HL-60/S4 (cell line): ENCODE results near the gene FNIP1.
"Not testable (repeated sequence)": the region's sequence is repeated elsewhere in the genome, so short reads cannot be mapped to it uniquely, and the experiment has no call there.

Experiments used
- in situ Hi-C: fragments of 300-500 bp; cut with MboI; formaldehyde crosslinking; loops from 2 replicates; pipeline ENCODE4 v1.14.3; 2022; ENCODE audit warnings: low sequenced_read_pairs

The FNIP1 gene

DNA sequence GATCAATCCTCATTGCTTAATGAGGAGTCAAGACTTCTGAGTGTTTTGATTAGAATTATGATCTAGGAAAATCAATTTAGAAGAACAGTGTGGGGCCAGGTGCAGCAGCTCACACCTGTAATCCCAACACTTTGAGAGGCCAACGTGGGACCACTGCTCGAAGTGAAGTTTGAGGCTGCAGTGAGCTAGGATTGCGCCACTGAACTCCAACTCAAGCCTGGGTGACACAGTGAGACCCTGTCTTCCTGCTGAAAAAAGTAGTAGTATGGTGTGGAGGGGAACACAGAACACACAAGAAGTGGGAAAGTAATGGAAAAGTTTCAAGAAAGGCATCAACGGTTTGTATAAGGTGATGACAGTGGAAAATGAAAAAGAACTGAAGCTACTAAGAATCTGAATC, 9.1 kb downstream of the FNIP1 start:
- in situ Hi-C loops = no loop called here

DNA sequence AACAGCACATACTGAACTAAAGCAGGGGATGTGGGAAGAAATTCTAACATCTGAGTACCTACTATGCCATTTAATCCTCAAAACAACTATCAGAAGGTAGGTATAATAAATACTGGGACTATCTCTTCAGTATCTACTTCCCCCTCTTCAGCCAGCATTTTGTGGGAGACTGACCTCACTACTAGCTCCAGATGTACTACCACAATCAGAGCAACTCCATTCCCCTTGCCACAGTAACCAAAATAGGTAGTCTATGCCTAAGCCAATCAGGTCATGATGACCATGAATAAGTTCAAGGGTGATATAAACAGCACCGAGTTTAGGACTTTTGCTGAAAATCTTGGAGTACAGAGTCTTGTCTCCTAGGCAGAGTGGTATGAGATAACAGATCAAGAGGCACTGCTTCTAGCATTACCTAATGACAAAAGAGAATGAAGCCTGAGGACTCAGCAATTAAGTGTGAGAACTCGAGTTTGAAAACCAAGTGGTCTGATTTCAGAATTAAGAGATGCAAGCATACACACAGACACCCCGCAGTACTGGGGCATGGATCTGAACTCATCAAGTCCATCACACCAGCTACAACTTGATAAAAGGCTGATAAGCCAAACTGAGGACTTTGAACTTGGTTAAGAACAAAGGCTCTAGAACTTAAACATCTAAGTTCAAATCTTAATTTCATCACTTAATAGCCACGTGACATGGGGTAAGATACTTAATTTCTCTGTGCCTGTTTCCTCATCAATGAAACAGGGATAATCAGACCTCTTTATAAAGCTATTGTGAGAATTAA, 9.7 kb downstream of the FNIP1 start:
- in situ Hi-C loops = no loop called here

DNA sequence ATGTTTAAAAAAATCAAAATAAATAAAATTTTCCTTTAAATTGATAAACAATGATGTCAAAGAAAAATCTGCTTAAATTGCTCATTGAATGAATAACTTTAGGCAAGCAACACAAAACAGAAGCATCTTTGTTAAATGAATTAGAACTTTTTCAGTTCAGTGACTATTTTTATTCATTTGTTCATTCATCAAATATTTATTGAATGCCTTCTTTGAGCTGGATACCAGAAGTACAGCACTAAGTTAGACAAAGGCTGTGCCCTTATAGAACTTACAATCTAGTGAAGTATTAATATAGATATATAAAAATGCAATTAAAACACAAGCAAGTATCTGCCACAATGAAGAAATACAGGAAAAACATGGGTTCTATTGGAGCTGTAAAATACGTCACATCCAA, 10.8 kb downstream of the FNIP1 start:
- in situ Hi-C loops = no loop called here

- in situ Hi-C loops = no loop called here
Observed at GRCh38 chr5:131783874-131784273, 12.9 kb downstream of the FNIP1 start.

DNA sequence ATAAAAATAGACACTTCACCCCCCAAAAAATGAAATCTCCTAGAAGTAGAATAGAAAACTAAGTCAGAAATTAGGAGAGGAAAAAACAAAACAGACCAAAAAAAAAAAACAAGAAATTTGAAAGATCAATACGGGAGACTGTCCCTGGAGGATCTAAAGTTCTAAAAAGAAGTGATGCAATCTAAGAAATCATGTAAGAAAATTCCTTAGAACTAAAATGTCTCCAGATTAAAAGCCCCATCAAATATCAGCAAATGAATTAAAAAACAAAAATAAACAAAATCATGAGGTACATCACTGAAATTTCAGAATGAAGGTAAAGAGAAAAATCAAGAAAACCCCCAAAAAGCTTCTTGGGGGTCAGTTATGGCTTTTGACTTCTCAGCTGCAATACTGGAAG, 13.5 kb downstream of the FNIP1 start:
- in situ Hi-C loops = no loop called here

GRCh38 chr5:131782717-131783116, 14.1 kb downstream of the FNIP1 start:
- in situ Hi-C loops = no loop called here

- in situ Hi-C loops = not testable (repeated sequence)
Observed at GRCh38 chr5:131778141-131778540, 18.7 kb downstream of the FNIP1 start.

DNA sequence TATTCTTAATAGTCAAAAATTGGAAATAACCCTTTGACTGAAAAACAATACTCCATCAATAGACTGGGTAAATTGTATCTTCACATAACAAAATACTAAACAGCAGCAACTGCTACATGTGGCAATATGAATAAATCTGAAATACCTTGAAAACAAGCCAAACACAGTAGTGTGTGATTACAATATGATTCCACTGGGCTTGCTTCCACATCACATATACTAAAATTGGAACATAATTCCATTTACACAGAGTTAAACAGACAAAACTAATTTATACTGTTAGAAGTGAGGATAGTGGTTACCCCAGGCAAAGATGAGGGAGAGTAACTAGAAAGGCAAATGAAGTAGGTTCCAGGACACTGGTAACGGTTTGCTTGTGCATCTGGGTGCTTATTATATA, 20.4 kb downstream of the FNIP1 start:
- in situ Hi-C loops = no loop called here

DNA sequence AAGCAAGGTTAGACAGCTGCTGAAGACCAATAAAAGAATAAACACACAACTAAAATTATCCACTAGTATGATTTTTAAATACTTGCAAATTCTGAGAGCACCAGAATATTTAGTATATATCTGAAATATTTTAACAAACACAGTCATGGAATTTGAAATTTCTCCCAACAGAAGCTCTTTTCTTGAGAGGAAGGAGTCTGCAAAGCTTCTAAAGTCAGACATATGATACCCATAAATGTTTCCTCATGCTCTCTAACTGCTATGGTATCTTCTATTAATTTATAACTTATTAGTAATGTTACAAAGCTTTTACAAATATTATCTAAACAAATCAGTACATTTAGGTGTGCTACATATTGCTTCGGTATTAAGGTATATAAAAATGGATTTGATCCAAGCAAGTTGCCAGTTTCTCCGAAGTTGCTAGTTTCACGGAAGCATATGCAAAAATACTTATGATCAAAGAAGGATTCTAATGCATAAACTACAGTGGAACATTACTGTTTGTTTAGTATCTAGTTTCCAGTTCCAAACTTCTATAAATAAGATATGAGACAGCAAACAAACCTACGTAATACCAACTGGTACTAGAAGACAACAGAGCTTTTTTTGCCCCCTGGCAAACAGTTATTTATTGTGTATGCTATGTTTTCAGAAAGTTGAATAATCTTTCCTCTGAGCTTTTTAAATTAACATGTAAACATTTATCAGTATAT, 22.0 kb downstream of the FNIP1 start:
- in situ Hi-C loops = no loop called here

DNA sequence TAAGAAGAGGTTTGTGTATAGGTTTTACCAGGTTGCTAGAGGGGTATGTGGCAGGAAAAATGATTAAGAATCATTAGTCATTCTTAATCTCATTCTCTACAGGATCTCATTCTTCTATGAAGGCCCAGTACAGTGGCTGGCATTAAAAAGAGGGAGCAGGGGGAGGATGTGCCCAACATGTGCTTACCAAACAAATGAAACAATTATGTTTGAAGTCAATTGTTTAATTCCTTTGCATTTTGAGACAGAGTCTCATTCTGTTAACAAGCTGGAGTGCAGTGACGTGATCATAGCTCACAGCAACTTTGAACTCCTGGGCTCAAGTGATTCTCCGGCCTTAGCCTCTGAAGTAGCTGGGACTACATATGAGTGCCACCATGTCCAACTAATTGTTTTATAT, 23.0 kb downstream of the FNIP1 start:
- in situ Hi-C loops = no loop called here

GRCh38 chr5:131771692-131772091, 25.1 kb downstream of the FNIP1 start:
- in situ Hi-C loops = no loop called here

GRCh38 chr5:131769961-131770360, 26.9 kb downstream of the FNIP1 start:
- in situ Hi-C loops = no loop called here

DNA sequence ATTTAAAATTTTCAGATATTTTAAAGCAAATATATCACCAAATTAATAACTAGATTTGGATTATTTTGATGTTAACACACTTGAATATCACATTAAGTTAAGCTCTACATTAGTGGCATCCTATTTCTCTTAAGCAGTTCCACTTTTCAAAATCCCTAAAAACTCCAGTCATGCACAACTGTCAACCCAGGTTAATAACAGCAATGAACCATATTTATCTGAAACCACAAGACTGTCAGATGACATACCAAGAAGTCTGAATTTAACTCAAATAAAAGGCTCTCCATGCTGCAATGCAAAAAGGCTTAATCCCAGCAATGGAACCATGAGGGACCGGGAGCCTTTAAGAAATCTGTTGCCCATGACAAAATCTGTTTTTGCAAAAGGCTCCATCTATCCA, 27.5 kb downstream of the FNIP1 start:
- in situ Hi-C loops = no loop called here

DNA sequence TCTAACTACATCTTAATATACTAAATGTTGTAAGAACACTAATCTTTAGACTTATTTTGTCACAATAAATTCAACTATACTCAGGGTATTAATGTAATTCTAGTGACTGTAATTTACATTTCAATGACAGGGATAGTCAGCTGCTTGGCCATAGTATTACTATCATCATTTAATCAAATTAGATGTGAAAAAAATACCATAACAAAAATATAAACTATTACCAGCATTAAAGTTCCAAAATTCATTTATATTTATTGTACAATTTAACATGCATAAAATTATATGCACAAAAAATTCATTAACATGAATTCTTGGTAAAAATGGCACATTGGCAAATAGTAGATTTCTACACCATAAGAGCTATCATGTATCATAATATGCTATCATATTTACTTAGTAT, 28.9 kb downstream of the FNIP1 start:
- in situ Hi-C loops = no loop called here

- in situ Hi-C loops = no loop called here
Observed at GRCh38 chr5:131766689-131767088, 30.1 kb downstream of the FNIP1 start.

GRCh38 chr5:131765261-131765660, 31.6 kb downstream of the FNIP1 start:
- in situ Hi-C loops = no loop called here

DNA sequence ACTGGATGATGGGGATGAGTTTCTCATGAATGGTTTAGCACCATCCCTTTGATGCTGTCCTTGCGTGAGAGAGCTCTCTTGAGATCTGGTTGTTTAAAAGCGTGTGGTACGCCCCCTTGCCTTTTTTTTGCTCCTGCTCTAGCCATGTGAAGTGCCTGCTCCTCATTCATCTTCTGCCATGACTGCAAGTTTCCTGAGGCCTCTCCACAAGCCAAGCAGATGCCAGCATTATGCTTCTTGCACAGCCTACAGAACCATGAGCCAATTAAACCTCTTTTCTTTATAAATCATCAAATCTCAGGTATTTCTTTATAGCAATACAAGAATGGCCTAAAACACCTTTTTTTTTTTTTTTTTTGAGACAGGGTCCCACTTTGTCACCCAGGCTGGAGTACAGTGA, 32.8 kb downstream of the FNIP1 start:
- in situ Hi-C loops = no loop called here

DNA sequence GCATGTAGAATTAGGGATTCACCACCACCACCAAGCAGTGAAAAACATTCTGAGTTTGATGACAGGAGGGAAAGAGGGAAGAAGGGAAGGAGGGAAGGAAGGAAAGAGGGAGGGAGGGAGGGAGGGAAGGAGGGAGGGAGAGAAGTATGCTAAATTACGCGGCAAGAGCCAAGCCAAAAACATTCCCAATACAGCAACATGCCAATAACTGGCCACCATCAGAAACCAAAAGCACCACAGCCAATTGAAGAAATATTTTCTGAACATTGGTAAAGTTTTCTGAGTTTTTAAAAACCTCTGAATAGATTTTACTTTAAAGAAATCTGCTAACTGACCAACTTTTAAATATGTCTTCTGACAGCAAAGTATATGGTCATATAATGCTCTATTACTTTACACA, 36.0 kb downstream of the FNIP1 start:
- in situ Hi-C loops = no loop called here

DNA sequence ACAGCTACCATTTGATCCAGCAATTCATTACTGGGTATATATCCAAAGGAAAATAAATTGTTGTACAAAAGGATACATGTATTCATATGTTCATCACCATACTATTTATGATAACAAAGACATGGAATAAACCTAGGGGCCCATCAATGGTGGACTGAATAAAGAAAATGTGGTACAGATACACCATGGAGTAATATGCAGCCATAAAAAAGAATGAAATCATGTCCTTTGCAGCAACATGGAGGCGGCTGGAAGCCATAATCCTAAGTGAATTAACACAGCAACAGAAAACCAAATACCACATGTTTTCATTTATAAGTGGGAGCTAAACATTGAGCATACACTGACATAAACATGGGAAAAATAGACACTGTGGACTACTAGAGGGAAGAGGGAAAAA, 37.1 kb downstream of the FNIP1 start:
- in situ Hi-C loops = no loop called here

DNA sequence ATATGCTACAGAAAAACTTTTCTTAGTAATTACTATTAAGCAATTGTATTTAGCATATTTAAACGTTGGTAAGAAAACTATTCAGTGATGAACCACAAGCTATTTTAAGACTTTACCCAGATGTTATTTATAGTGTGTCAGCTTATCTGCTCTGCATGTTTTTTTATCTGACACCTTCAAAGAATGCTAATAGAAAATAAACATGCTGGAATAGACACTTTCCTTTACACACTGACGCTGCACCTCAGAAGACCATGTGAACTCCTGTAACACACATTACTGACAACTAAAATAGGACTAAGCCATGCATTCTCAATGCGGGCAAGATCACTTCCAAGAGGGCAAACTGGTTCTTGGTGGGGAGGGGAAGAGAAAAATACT, 38.3 kb downstream of the FNIP1 start:
- in situ Hi-C loops = no loop called here

- in situ Hi-C loops = no loop called here
Observed at GRCh38 chr5:131757830-131758519, 38.8 kb downstream of the FNIP1 start.

- in situ Hi-C loops = no loop called here
Observed at GRCh38 chr5:131756942-131757341, 39.9 kb downstream of the FNIP1 start.
